ENCODE measurements around the gene PTPRM. TPM values are rescaled to one million over a fixed set of nuclear protein-coding genes. Genes with fewer than 3 reads are reported as not detected.

Gene PTPRM
- total RNA-seq, 4 donors from 2014 or later: 21.4 to 41.8 (median 29.6) TPM

GRCh38 chr18:7711495-7711894 lies 144.4 kb downstream of the PTPRM start:
- no peak for DNase-seq (ENCODE audit: low spot score in 2 of 2)
- intact Hi-C loops (cut with DNase I; ENCODE audit: low total_unique reads): no loop called here
- WGBS, 2 donors: 73 to 89% methylated on average over 2 of the region's 2 CpGs
- TF ChIP-seq CTCF (IDR thresholded peaks at IDR 0.05): no peak
- no peak for TF ChIP-seq POLR2A (IDR thresholded peaks at IDR 0.05)
- H3K4me3 ChIP-seq (ENCODE audit: low read depth, poor library complexity, severe bottlenecking): no peak overlapping the region

- WGBS, 2 donors: 94 to 96% methylated on average over 1 of the region's 1 CpG
- no peak for DNase-seq (ENCODE audit: low spot score in 2 of 2)
- intact Hi-C loops (cut with DNase I; ENCODE audit: low total_unique reads): no loop called here
- TF ChIP-seq POLR2A (IDR thresholded peaks at IDR 0.05): no peak
- no peak for TF ChIP-seq CTCF (IDR thresholded peaks at IDR 0.05)
- H3K4me3 ChIP-seq (ENCODE audit: low read depth, poor library complexity, severe bottlenecking): no peak overlapping the region
Observed at GRCh38 chr18:7720395-7720794, 153.3 kb downstream of the PTPRM start.

- TF ChIP-seq POLR2A (IDR thresholded peaks at IDR 0.05) (no peak), CTCF (IDR thresholded peaks at IDR 0.05) (no peak)
- DNase-seq (ENCODE audit: low spot score in 2 of 2): no peak
- WGBS, 2 donors: 57 to 75% methylated on average over 2 of the region's 2 CpGs
- intact Hi-C loops (cut with DNase I; ENCODE audit: low total_unique reads): no loop called here
- H3K4me3 ChIP-seq (ENCODE audit: low read depth, poor library complexity, severe bottlenecking): no peak overlapping the region
Observed at GRCh38 chr18:7721532-7721931, 154.4 kb downstream of the PTPRM start.

- no peak overlapping the region for H3K4me3 ChIP-seq (ENCODE audit: low read depth, poor library complexity, severe bottlenecking)
- WGBS, 2 donors: 74 to 80% methylated on average over 3 of the region's 3 CpGs
- DNase-seq (ENCODE audit: low spot score in 2 of 2): no peak
- intact Hi-C loops (cut with DNase I; ENCODE audit: low total_unique reads): no loop called here
- no peak for TF ChIP-seq POLR2A (IDR thresholded peaks at IDR 0.05)
- TF ChIP-seq CTCF (IDR thresholded peaks at IDR 0.05): no peak
Observed at GRCh38 chr18:7722955-7723354, 155.8 kb downstream of the PTPRM start.

GRCh38 chr18:7723558-7723957 lies 156.4 kb downstream of the PTPRM start:
- intact Hi-C loops (cut with DNase I; ENCODE audit: low total_unique reads): no loop called here
- 69 to 79% methylated on average over 8 of the region's 8 CpGs for WGBS, 2 donors

More at GRCh38 chr18:7723558-7723957, 156.4 kb downstream of the PTPRM start:
- no peak for TF ChIP-seq POLR2A (IDR thresholded peaks at IDR 0.05)
- no peak for TF ChIP-seq CTCF (IDR thresholded peaks at IDR 0.05)
- DNase-seq (ENCODE audit: low spot score in 2 of 2): no peak
- no peak overlapping the region for H3K4me3 ChIP-seq (ENCODE audit: low read depth, poor library complexity, severe bottlenecking)

Data from lower leg skin (tissue), 4 donors.